Measurements from ENCODE around the gene PKHD1. TPM values are rescaled to one million over a fixed set of nuclear protein-coding genes. Genes with fewer than 3 reads are reported as not detected.
A peak's percentile ranks its signal among the peaks of the same experiment; 100 is the strongest.
"Not testable (repeated sequence)": the region's sequence is repeated elsewhere in the genome, so short reads cannot be mapped to it uniquely, and the experiment has no call there.

PKHD1 gene
- total RNA-seq, 1 donor from 2014 or later, result not detected

DNA sequence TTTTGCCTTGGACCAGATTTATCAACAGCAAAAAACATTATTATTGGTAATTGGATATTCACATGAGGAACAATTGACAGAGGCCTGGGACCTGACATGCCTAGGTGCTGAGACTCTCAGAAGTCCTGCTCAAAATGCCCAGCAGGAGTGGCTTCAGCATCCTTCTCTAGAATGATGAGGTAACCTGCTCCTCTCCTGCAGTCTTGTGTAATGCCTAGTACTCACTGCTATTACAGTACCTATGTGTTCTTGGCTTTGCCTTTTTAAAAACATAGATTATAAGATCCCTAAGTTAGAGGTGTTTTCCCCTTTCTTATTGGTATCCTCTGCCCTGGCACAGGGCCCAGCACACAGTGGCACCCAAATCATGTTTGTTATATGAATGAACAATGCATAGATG is 230.9 kb downstream of the PKHD1 start:
- Histone ChIP-seq H3K36me3 (no peaks in the 10 kb centered on the region), H3K27ac (no peak overlapping the region), H3K4me3 (no peak overlapping the region), H3K4me1 (peaks cover 0 to 2% of the 10 kb centered on the region in 2 donors), H3K9me3 (no peaks in the 10 kb centered on the region), H3K27me3 (no peaks in the 10 kb centered on the region)
- intact Hi-C loops (cut with DNase I), result loop anchor here (10.0 kb wide), 1 partner anchor 168 kb away; no protein-coding TSS in a partner anchor
- TF ChIP-seq, protein P1, sequence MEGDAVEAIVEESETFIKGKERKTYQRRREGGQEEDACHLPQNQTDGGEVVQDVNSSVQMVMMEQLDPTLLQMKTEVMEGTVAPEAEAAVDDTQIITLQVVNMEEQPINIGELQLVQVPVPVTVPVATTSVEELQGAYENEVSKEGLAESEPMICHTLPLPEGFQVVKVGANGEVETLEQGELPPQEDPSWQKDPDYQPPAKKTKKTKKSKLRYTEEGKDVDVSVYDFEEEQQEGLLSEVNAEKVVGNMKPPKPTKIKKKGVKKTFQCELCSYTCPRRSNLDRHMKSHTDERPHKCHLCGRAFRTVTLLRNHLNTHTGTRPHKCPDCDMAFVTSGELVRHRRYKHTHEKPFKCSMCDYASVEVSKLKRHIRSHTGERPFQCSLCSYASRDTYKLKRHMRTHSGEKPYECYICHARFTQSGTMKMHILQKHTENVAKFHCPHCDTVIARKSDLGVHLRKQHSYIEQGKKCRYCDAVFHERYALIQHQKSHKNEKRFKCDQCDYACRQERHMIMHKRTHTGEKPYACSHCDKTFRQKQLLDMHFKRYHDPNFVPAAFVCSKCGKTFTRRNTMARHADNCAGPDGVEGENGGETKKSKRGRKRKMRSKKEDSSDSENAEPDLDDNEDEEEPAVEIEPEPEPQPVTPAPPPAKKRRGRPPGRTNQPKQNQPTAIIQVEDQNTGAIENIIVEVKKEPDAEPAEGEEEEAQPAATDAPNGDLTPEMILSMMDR (IDR thresholded peaks at IDR 0.05), result no peak
- DNase-seq (ENCODE audit: low spot score in 2 of 2), result no peak

DNA sequence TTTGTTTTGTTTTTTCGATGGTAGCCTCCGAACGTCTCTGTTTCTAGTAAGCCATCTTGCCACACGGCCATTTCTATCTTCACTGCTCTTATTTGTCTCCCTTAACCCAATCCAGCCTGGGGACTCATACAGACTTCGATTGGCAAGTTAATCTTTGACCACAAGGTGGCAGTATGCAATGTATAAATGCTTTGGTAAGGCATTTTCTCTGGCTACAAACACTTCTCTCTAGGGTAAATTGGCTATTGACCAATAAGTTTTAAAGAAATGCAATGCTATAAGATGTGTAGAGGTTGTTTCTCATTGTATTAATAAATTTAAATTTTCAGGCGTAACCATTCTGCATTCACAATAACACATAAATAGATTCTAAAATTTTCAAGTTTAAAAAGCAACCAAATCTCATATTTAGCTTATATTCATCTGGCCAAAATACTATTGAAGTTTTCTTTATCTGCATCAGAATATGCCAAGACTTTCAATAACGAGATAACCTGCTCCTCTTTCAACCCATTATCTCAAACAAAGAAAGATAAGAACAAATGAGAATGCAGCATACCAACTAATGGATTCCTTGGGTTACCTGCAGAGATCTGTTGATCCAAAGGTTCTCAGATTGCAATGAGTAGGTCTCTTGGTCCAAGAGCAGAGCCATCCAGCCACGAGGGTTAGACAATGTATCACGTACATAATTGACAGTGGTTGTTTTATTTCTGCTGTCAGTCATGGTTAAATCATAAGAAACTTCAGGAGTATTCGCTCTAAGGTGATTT is 231.9 kb downstream of the PKHD1 start:
- H3K4me1 ChIP-seq, result peaks cover 0 to 2% of the 10 kb centered on the region in 2 donors
- H3K4me3 ChIP-seq, result no peak overlapping the region
- H3K27me3 ChIP-seq, result no peaks in the 10 kb centered on the region
- no peak overlapping the region for H3K27ac ChIP-seq
- TF ChIP-seq, protein P1 (IDR thresholded peaks at IDR 0.05), result peak; percentile 14 to 50 (median 34)
- no peaks in the 10 kb centered on the region for H3K36me3 ChIP-seq
- intact Hi-C loops (cut with DNase I), result loop anchor here (10.0 kb wide), 1 partner anchor 169 kb away; no protein-coding TSS in a partner anchor
- H3K9me3 ChIP-seq, result no peaks in the 10 kb centered on the region
- DNase-seq (ENCODE audit: low spot score in 2 of 2), result no peak

DNA sequence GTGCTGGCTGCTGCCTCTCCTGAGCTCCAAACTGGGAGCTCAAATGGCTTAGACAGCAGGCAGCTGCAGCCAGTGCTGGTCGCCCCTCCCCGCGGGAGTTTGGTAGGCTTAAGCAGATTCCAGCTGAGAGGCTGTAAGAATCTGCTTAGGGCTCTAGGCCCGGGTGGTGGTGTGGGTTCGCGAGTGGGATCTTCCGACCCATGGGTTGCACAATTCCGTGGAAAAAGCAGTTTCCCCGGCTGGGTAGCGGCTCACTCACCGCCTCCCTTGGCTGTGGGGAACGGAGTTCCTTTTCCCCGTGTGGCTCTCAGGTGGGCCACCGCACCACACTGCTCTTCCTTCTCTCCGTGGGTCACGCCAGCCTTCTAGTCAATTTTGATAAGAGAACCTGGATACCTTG is 232.5 kb downstream of the PKHD1 start:
- Histone ChIP-seq H3K27ac (no peak overlapping the region), H3K27me3 (no peaks in the 10 kb centered on the region), H3K36me3 (no peaks in the 10 kb centered on the region), H3K4me1 (peaks cover 0 to 2% of the 10 kb centered on the region in 2 donors), H3K4me3 (no peak overlapping the region), H3K9me3 (no peaks in the 10 kb centered on the region)
- TF ChIP-seq, protein P1 (IDR thresholded peaks at IDR 0.05), result no peak
- intact Hi-C loops (cut with DNase I), result loop anchor here (10.0 kb wide), 1 partner anchor 170 kb away; no protein-coding TSS in a partner anchor
- DNase-seq (ENCODE audit: low spot score in 2 of 2), result no peak

DNA sequence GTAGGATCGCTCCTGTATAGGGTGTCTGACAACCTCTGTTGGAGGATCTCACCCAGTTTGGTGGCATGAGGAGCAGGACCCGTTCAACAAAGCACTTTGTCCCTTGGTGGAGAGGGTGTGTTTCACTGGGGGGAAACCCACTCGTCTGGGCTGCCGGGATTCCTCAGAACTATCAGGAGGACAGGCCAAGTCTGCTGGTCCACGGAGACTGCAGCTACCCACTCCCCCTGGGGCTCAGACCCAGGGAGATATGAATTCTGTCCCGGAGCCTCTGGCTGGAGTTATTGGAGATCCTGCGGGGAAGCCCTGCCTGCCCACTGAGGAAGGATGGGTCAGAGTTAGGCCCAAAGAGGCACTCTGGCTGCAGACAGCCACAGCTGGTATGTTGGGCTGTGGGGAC is 233.1 kb downstream of the PKHD1 start:
- Histone ChIP-seq H3K9me3 (no peaks in the 10 kb centered on the region), H3K4me3 (no peak overlapping the region), H3K36me3 (no peaks in the 10 kb centered on the region), H3K27me3 (no peaks in the 10 kb centered on the region), H3K27ac (no peak overlapping the region), H3K4me1 (peaks cover 0 to 2% of the 10 kb centered on the region in 2 donors)
- DNase-seq (ENCODE audit: low spot score in 2 of 2), result no peak
- TF ChIP-seq, protein P1 (IDR thresholded peaks at IDR 0.05), result no peak
- intact Hi-C loops (cut with DNase I), result loop anchor here (10.0 kb wide), 1 partner anchor 170 kb away; no protein-coding TSS in a partner anchor

DNA sequence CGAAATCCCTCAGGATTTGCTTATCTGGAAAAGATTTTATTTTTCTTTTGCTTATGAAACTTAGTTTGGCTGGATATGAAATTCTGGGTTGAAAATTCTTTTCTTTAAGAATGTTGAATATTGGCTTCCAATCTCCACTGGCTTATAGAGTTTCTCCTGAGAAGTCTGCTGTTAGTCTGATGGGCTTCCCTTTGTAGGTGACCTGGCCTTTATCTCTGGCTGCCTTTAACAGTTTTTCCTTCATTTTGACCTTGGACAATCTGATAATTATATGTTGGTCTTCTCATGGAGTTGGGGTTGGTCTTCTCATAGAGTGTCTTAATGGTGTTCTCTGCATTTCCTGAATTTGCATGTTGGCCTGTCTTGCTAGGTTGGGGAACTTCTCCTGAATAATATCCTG is 234.3 kb downstream of the PKHD1 start:
- intact Hi-C loops (cut with DNase I), result loop anchor here (10.0 kb wide), 1 partner anchor 172 kb away; no protein-coding TSS in a partner anchor
- not testable (repeated sequence) for H3K36me3 ChIP-seq; DNase-seq (ENCODE audit: low spot score in 2 of 2); H3K27ac ChIP-seq; H3K9me3 ChIP-seq; H3K4me1 ChIP-seq; H3K27me3 ChIP-seq; H3K4me3 ChIP-seq

DNA sequence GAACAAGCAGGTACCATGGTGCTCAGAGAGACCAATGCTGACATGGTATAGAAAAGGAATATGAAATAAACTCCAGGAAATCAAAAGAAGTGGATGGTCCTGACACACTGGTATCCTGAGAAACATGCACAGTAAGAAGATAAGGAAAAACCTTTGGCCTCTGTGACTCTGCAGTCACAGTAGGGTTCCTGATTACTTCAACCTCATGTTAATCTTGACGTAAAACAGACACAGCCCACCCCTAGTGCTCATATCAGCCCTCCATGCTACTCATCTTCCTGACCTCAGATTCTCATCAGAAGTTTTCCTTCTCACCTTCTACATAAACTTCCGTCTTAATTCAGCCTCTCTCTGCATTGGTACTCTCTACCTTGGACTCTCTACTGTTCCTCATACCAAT is 240.9 kb downstream of the PKHD1 start:
- Histone ChIP-seq H3K27me3 (no peaks in the 10 kb centered on the region), H3K4me3 (no peak overlapping the region), H3K4me1 (no peaks in the 10 kb centered on the region), H3K27ac (no peak overlapping the region), H3K36me3 (no peaks in the 10 kb centered on the region), H3K9me3 (no peaks in the 10 kb centered on the region)
- DNase-seq (ENCODE audit: low spot score in 2 of 2), result no peak
- intact Hi-C loops (cut with DNase I), result no loop called here
- TF ChIP-seq, protein P1 (IDR thresholded peaks at IDR 0.05), result no peak
